Measurements from ENCODE around the gene FLCN.

Gene FLCN

DNA sequence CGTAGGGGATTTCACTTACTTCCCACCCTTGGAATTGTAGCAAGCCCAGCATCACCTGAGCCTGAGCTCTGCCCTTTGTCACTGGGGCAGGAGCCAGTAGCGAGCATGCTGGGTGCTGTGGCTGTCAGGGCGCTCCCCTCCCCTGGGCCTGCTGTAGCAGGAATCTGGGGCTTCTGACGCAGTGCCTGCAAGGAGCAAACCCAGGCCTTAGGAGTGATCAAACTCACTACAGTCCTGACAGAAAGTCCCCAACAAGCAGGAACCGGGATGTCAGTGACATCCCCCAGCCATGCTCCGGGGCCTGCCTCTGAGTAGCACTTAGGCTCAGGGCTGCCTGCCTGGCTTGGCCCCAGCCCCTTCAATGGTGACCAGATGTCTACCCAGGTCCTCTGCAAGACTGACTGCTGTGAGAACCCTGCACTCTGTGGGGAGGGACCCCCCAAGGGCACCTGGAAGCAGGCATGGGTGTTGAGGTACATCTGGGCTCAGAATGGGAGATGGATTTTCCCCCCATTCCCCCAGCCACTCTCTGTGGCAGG is 54.3 kb downstream of the FLCN start:
- DNase-seq: no peak

GRCh38 chr17:17181666-17182597 is 55.0 kb downstream of the FLCN start:
- no peak for DNase-seq

DNA sequence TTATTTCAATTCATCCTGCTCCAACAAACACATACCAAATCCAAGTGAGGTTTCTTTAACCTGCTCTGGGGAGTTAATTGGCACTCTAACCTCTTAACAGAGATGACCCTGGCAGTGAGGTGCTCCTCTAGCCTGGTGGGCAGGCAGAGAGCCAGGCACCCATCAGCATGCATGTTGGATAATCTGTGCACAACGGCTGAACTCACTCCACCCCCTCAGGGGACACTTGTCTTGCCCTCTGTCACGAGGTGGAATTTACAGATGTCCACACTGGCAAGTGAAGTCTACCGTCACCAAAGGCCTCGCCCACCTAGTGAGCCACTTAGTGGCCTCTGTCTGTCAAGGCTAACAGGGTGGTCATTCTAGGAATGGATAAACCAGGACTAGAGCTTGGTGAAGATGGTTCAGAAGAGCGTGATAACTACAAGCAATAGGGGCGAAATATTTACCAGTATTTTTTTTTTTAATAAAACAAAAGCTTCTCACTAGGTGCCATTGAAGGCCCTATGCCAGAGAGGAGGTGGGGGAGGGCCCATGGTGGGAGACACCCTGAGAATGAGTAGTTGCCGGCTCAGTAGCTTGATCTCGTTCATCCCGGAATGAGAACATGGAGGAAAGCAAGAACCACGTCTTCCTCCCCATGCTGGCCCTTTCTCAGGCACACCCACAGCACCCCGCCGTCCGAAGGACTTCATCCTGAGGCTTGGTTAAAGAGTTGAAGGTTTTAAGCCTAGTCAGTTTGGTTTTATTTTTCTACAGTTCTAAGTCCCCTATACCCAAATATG is 56.0 kb downstream of the FLCN start:
- DNase-seq: no peak

GRCh38 chr17:17180141-17180603 is 56.8 kb downstream of the FLCN start:
- DNase-seq: no peak

DNA sequence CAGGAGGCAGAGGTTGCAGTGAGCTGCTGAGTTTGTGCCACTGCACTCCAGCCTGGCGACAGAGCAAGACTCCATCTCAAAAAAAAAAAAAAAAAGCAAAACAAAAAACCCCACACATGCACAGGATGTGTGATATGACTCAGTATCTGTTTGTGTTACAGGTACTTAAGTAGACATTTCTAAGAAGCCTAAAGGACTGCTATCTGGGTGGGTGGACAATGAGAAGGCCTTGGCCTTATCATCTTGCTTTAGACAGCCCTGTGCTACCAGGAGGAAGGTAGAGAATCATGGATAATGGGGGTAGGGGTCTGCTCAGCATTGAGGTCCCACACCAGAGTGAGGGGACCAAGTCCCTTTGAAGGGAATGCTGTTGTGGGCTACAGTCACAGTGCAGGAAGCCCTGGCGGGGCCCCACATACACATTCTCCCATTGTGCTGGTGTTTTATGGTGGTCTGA is 57.6 kb downstream of the FLCN start:
- DNase-seq: no peak

DNA sequence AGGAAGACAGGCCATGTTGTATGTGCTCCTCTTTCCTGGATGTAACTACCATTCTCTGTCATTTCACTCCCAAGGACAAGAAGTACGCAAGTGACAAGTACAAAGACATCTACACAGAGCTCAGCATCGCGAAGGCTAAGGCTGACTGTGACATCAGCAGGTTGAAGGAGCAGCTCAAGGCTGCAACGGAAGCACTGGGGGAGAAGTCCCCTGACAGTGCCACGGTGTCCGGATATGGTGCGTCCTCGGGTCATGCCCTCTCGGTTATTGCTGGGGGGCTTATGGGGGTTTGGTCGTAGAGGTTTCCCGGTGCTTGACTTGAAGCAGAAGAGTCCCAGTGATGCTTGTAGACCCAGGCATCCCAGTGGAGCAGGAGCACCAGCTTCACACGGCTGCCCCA is 59.8 kb downstream of the FLCN start:
- DNase-seq: no peak

GRCh38 chr17:17176341-17176740 is 60.6 kb downstream of the FLCN start:
- DNase-seq: no peak

GRCh38 chr17:17175917-17176316 is 61.1 kb downstream of the FLCN start:
- no peak for DNase-seq

DNA sequence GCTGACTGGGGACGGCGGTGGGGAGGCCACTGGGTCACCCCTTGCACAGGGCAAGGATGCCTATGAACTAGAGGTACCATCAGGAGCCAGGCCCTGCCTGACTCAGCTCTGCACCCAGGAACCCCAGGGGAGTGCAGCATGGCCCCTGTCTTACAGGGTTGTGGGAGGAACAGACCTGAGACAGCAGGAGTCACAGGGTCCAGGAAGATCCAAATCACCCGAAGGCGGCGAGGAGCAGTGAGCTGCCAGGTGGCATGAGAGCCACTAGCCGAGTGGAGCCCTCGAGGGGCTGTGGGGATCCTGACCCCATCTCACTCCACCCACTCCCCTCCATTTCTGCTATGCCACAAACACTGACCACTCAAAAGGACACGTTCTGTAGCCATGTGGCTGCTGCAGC is 61.6 kb downstream of the FLCN start:
- DNase-seq: no peak

- DNase-seq: no peak
Measured at GRCh38 chr17:17173921-17174320, 63.0 kb downstream of the FLCN start.

- DNase-seq: no peak
Measured at GRCh38 chr17:17172990-17173389, 64.0 kb downstream of the FLCN start.

DNA sequence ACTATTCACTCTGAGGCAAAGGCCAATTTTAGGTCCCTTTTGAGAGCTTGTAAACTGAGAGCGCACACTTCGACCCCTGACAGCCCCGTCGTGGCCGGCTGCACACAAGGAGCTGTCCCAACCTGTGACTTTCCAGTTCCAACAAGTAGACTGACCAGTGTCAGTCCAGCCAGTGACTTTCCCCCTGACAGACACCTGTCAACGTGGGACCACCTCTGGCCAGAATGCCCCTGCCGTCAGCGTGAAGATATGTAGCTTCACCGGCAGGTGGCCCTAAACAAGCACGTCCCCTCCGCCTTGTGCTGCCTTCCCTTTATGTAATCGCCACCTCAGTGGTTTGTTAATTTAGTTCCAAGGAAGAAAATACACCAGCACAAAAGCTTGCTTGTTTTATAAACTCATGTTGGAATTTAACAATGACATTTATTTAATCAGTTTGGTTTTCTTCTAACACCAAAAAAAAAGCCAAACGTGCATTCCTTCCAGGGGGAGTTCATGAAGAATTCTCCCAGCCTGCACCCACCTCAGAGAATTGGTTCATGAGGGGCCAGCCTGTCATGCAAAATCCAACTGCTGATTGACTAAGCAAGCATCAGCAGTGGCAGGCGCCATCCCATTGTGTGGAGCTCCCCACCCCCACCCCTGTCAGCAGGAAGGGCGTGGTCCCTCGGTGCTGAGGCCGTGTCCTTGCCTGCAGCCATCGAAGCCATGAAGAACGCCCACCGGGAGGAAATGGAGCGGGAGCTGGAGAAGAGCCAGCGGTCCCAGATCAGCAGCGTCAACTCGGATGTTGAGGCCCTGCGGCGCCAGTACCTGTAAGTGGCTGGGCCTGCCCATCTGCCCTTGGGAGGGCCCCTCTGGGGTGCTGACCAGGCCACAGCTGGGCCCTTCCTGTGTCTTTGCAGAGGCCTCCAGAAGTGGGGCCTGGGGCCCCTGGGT is 64.7 kb downstream of the FLCN start:
- DNase-seq: no peak

DNA sequence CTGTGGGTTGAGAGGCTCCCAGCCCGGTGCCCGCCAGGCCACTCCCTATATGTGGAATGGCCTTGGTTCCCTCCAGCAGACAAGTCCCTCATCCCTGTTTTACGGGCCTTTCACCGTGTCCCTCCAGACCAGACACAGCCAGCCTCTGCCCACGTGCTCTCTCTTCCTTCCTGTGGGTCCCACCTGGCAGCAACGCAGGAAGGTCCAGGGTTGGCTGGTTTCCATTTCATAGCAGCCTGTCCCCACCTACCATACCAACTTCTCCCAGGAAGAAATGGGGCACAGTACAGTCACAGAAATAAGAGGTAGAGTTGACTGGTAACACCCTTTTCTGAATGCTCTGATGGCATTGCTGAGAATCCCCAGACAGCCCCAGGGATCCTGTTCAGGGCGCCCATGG is 65.8 kb downstream of the FLCN start:
- no peak for DNase-seq

GRCh38 chr17:17170346-17170985 is 66.5 kb downstream of the FLCN start:
- DNase-seq: no peak

- DNase-seq: no peak
Measured at GRCh38 chr17:17169396-17169795, 67.6 kb downstream of the FLCN start.

GRCh38 chr17:17168401-17168800 is 68.6 kb downstream of the FLCN start:
- no peak for DNase-seq

DNA sequence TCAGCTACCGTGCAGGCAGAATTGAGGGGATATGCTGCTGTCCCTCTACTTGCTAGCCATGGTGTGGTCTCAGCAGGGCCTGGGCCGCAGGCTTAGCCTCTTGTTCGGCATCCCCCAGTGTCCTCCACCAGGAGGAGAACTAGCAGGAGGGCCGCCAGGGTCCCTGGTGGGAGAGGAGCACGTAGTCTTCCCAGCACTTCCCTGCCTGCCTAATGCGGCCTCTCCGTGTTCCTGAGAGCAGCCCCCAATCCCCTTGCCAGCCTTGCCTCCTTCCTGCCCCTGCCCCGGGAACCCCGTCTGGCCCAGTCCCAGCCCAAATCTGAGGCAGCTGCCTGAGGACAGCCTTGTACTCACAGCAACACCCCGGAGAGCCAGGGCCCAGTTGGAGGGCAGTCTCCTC is 69.0 kb downstream of the FLCN start:
- no peak for DNase-seq

DNA sequence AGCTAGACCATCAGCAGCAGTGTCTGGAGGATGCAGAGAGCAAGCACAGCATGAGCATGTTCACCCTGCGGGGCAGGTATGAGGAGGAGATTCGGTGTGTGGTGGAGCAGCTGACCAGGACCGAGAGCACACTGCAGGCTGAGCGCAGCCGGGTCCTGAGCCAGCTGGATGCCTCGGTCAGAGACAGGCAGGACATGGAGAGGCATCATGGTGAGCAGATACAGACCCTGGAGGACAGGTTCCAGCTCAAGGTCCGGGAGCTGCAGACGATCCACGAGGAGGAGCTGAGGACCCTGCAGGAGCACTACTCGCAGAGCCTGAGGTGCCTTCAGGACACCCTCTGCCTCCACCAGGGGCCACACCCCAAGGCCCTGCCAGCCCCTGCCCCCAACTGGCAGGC is 69.6 kb downstream of the FLCN start:
- no peak for DNase-seq

- no peak for DNase-seq
Measured at GRCh38 chr17:17166446-17166845, 70.5 kb downstream of the FLCN start.

- DNase-seq: no peak
Measured at GRCh38 chr17:17165666-17166308, 71.2 kb downstream of the FLCN start.

- no peak for DNase-seq
Measured at GRCh38 chr17:17164676-17165075, 72.3 kb downstream of the FLCN start.
